GM12878 (cell line): ENCODE data around the gene SLC31A2. TPM values are rescaled to one million over a fixed set of nuclear protein-coding genes. Genes with fewer than 3 reads are reported as not detected.

Experiments used
- ATAC-seq: fragments of 200-7000 bp; cut with Tn5 transposase; 3 replicates; pipeline ENCODE4 v1.9.1; 2020; ENCODE audit warnings: mild to moderate bottlenecking, moderate library complexity
- Bru-seq: library from RNA; stranded (reverse); fragments of 400-500 nt; gene quantifications from one replicate; lab custom pipeline; 2021; lab: Mats Ljungman, UMichigan
- BruChase-seq, 2 experiments: library from RNA; stranded (reverse); fragments of 400-500 nt; gene quantifications; one replicate each; lab custom pipeline; 2021; lab: Mats Ljungman, UMichigan
- BruUV-seq: library from RNA; stranded (reverse); fragments of 400-500 nt; replicated peaks from 2 replicates; lab custom pipeline; 2021; lab: Mats Ljungman, UMichigan
- CTCF ChIA-PET: fragments of 300-600 bp; sonication (Branson Sonifier 250); formaldehyde crosslinking; extraction: SDS; loops from one replicate; lab custom pipeline; 2021; ENCODE audit warnings: inconsistent platforms; lab: Yijun Ruan, JAX
- POLR2A ChIA-PET: fragments of 350-600 bp; formaldehyde crosslinking; extraction: SDS; loops from one replicate; lab custom pipeline; 2021; ENCODE audit warnings: inconsistent platforms; lab: Charles Lee
- RAD21 ChIA-PET: fragments of 300-600 bp; sonication (Branson Sonifier 250); formaldehyde crosslinking; loops from one replicate; lab custom pipeline; 2023; ENCODE audit warnings: antibody characterized with exemption; ENCODE audit not compliant: unreplicated experiment; lab: Charles Lee
- SMC1A ChIA-PET: fragments of 300-600 bp; sonication (Branson Sonifier 250); formaldehyde crosslinking; loops from one replicate; lab custom pipeline; 2023; ENCODE audit not compliant: unreplicated experiment, uncharacterized antibody; lab: Charles Lee
- DNase-seq: peaks from one replicate; pipeline ENCODE4 v3.0.0-alpha.2; 2011; ENCODE audit warnings: low read depth, low spot score
- FAIRE-seq: peaks from 3 replicates; lab custom pipeline; 2011; peaks lifted over from hg19 to GRCh38; lab: Jason Lieb, UNC
- H2AFZ ChIP-seq: 2 replicates; pipeline ENCODE4 v1.6.0; 2011; ENCODE audit warnings: low read depth, low read length, control low read depth; ENCODE audit not compliant: control insufficient read depth
- H3K27ac ChIP-seq: 2 replicates; pipeline ENCODE4 v1.5.1; 2011; ENCODE audit warnings: control low read depth; ENCODE audit not compliant: control insufficient read depth, insufficient read depth
- H3K27me3 ChIP-seq, 2 experiments: replicated peaks in 1 of 2; 2 replicates each; pipeline versions ENCODE4 v1.6.0 to v1.6.1; 2011; ENCODE audit warnings: low read length in 1 of 2; ENCODE audit not compliant: control insufficient read depth in 2 of 2, insufficient read depth in 2 of 2
- H3K36me3 ChIP-seq, 2 experiments: 2 replicates each; pipeline ENCODE4 v1.5.1; 2011; ENCODE audit warnings: low read length in 1 of 2; ENCODE audit not compliant: control insufficient read depth in 2 of 2, insufficient read depth in 2 of 2
- H3K4me1 ChIP-seq: 2 replicates; pipeline ENCODE4 v1.6.1; 2011; ENCODE audit warnings: mild to moderate bottlenecking, low read length, moderate library complexity, mixed read lengths; ENCODE audit not compliant: control insufficient read depth, insufficient read depth
- H3K4me2 ChIP-seq: 2 replicates; pipeline ENCODE4 v1.6.0; 2011; ENCODE audit warnings: control low read depth; ENCODE audit not compliant: control insufficient read depth, insufficient read depth
- H3K4me3 ChIP-seq: fragments of 200-600 bp; sonication (generic); 2 replicates; pipeline ENCODE4 v1.5.1; 2016
- H3K79me2 ChIP-seq: 2 replicates; pipeline ENCODE4 v1.6.0; 2011; ENCODE audit warnings: low read length; ENCODE audit not compliant: control insufficient read depth, insufficient read depth
- H3K9ac ChIP-seq: 2 replicates; pipeline ENCODE4 v1.8.0; 2011; ENCODE audit warnings: low read length, control low read depth, mixed read lengths; ENCODE audit not compliant: control insufficient read depth, insufficient read depth
- H3K9me3 ChIP-seq: replicated peaks from 3 replicates; pipeline ENCODE4 v1.5.1; 2011; ENCODE audit warnings: mild to moderate bottlenecking, low read length; ENCODE audit not compliant: control insufficient read depth, insufficient read depth
- H4K20me1 ChIP-seq: 2 replicates; pipeline ENCODE4 v1.6.0; 2011; ENCODE audit not compliant: control insufficient read depth, insufficient read depth
- BCL11A ChIP-seq: IDR thresholded peaks from 2 replicates; pipeline ENCODE4 v1.6.1; 2011; ENCODE audit warnings: low read depth, low read length
- BHLHE40 ChIP-seq, 2 experiments: fragments of 450-650 bp in 1 of 2; IDR thresholded peaks; 2 replicates each; pipeline ENCODE4 v1.6.1; 2011 to 2017; ENCODE audit warnings: low read depth in 2 of 2, borderline replicate concordance in 1 of 2, improper control_type of control experiment in 1 of 2, low read length in 1 of 2, mild to moderate bottlenecking in 1 of 2
- E2F8 ChIP-seq: fragments of 450-650 bp; IDR thresholded peaks from 2 replicates; pipeline ENCODE4 v1.6.1; 2018; ENCODE audit warnings: mild to moderate bottlenecking, low read depth, moderate library complexity; ENCODE audit not compliant: partially characterized antibody
- MEF2A ChIP-seq: IDR thresholded peaks from 2 replicates; pipeline ENCODE4 v1.6.1; 2011; ENCODE audit warnings: low read depth, mild to moderate bottlenecking, low read length, moderate library complexity; ENCODE audit not compliant: insufficient read depth
- RCOR1 ChIP-seq: conservative IDR thresholded peaks from 2 replicates; pipeline ENCODE4 v1.6.1; 2012; ENCODE audit warnings: low read depth, low read length, improper control_type of control experiment
- YBX1 ChIP-seq: fragments of 450-650 bp; IDR thresholded peaks from 2 replicates; pipeline ENCODE4 v1.6.1; 2016; ENCODE audit warnings: antibody characterized with exemption
- ZNF622 ChIP-seq: fragments of 450-650 bp; IDR thresholded peaks from 2 replicates; pipeline ENCODE4 v1.6.1; 2017; ENCODE audit warnings: mild to moderate bottlenecking, inconsistent platforms
- WGBS: methylation state at CpG from one replicate; pipeline ENCODE4 v1.1.6; 2016; ENCODE audit warnings: low lambda C conversion rate; ENCODE audit not compliant: insufficient replicate concordance, insufficient coverage; ENCODE audit errors: missing lambda C conversion rate; 5-methylcytosine and 5-hydroxymethylcytosine counted together
- in situ Hi-C: fragments of 300-500 bp; cut with MboI; formaldehyde crosslinking; loops from 9 replicates; pipeline ENCODE4 v1.14.3; 2018; ENCODE audit warnings: mixed read lengths
- intact Hi-C: fragments of 100-400 bp; cut with micrococcal nuclease; formaldehyde crosslinking; loops from one replicate; pipeline ENCODE4 v1.14.2; 2022; ENCODE audit not compliant: unreplicated experiment
- long read RNA-seq, 2 experiments: library from polyadenylated mRNA; unstranded; transcript quantifications; one replicate each; pipeline ENCODE4 v2.0.0, GENCODE V29; 2019 to 2020
- polyA minus RNA-seq, 3 experiments: library from RNA; depleted of rRNA, polyadenylated mRNA; stranded (reverse); fragments of >200 nt; gene quantifications; 2 replicates each; pipeline ENCODE4 v1.2.3, GENCODE V29; 2011
- polyA plus RNA-seq, 11 experiments: library from polyadenylated mRNA; depleted of rRNA in 4 of 11; unstranded in 6 of 11; stranded (reverse) in 5 of 11; fragments of >200 nt; fragmentation: Nextera tagmentation in 4 of 11; fragmentation: Illumina TruSeq in 1 of 11; extraction: Ambion mirVana in 4 of 11; extraction: Trizol in 1 of 11; gene quantifications; 1 replicate in 1 of 11; 2 replicates in 10 of 11; pipeline versions ENCODE4 v1.2.1 to v1.2.3, GENCODE V29; 2011 to 2016; ENCODE audit warnings: inconsistent platforms in 2 of 11, missing spikeins in 2 of 11, low read depth in 1 of 11
- total RNA-seq, 4 experiments: library from RNA; depleted of rRNA in 3 of 4; stranded (reverse); fragments of >200 nt in 3 of 4; fragmentation: Illumina TruSeq in 1 of 4; extraction: Trizol in 1 of 4; gene quantifications; 2 replicates each; pipeline versions ENCODE4 v1.2.1 to v1.2.3, GENCODE V29; 2013 to 2021
- TF ChIP-seq, protein P1 (sequence below), 3 experiments: IDR thresholded peaks in 2 of 3; conservative IDR thresholded peaks in 1 of 3; 2 replicates each; pipeline ENCODE4 v1.5.1; 2011; ENCODE audit warnings: low read depth in 3 of 3, low read length in 3 of 3, mild to moderate bottlenecking in 3 of 3, control low read depth in 2 of 3, moderate library complexity in 2 of 3, inconsistent platforms in 1 of 3, mixed read lengths in 1 of 3; ENCODE audit not compliant: control insufficient read depth in 2 of 3, insufficient read depth in 1 of 3; ENCODE audit errors: extremely low read depth in 1 of 3
- TF ChIP-seq, protein P2 (sequence below): fragments of 450-650 bp; IDR thresholded peaks from 2 replicates; pipeline ENCODE4 v1.6.1; 2016; ENCODE audit warnings: mild to moderate bottlenecking

The SLC31A2 gene, protein sequence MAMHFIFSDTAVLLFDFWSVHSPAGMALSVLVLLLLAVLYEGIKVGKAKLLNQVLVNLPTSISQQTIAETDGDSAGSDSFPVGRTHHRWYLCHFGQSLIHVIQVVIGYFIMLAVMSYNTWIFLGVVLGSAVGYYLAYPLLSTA
- total RNA-seq (2013; cell fraction: nucleolus; rRNA removed), result 0.71 and 1.2 TPM in 2 replicates
- total RNA-seq (2014; rRNA removed), result 0.40 and 1.2 TPM in 2 replicates
- 0.64 and 0.89 TPM in 2 replicates for total RNA-seq (2014; rRNA removed; fragmentation: Illumina TruSeq; extraction: Trizol)
- 0.74 and 0.97 TPM in 2 replicates for total RNA-seq (2021)
- not detected for polyA plus RNA-seq (2011; ENCODE audit: low read depth)
- 0.86 and 1.1 TPM in 2 replicates for polyA plus RNA-seq (2011; rRNA removed)
- polyA plus RNA-seq (2011; cell fraction: cytosol; rRNA removed), result 1.4 and 1.8 TPM in 2 replicates
- 0.82 and 1.2 TPM in 2 replicates for polyA plus RNA-seq (2011; cell fraction: nucleus; rRNA removed)
- polyA plus RNA-seq (2012), result 0.47 and 0.60 TPM in 2 replicates
- 1.1 and 1.3 TPM in 2 replicates for polyA plus RNA-seq (2014; fragmentation: Illumina TruSeq; extraction: Trizol)
- 1 to 10 TPM in 1 of 2 experiments, under 1 TPM in 1; 0.09 to 1.0 TPM for polyA plus RNA-seq (2014; fragmentation: Nextera tagmentation; extraction: Ambion mirVana)
- polyA plus RNA-seq (2014; rRNA removed), result 0.60 and 0.64 TPM in 2 replicates
- polyA plus RNA-seq (2016; fragmentation: Nextera tagmentation; extraction: Ambion mirVana), result 1 to 10 TPM in 1 of 2 experiments, under 1 TPM in 1; 0.79 to 1.9 TPM
- polyA minus RNA-seq (2011; rRNA and poly(A)+ RNA removed), result 1.1 and 1.8 TPM in 2 replicates
- polyA minus RNA-seq (2011; cell fraction: cytosol; rRNA and poly(A)+ RNA removed), result not detected in 2 replicates
- 0.86 and 1.2 TPM in 2 replicates for polyA minus RNA-seq (2011; cell fraction: nucleus; rRNA and poly(A)+ RNA removed)
- percentile 40 among the genes with signal in this experiment for Bru-seq, nascent RNA
- BruChase-seq, experiment 1, labeled RNA remaining after a 6-hour chase, result percentile 30 among the genes with signal in this experiment
- BruChase-seq, experiment 2, labeled RNA remaining after a 2-hour chase, result percentile 35 among the genes with signal in this experiment
- long read RNA-seq, experiment 1, partial matches to known transcripts, result 0 of 1 reads
- long read RNA-seq, experiment 1, other reads (novel, unspliced or antisense), result 0 of 1 reads
- long read RNA-seq, experiment 2, partial matches to known transcripts, result 0 of 4 reads
- long read RNA-seq, experiment 2, other reads (novel, unspliced or antisense), result 1 of 4 reads

- BruUV-seq, result no TSS peak
- RAD21 ChIA-PET, result interaction anchor here (1.4 kb wide), 2 partner anchors 29 to 30 kb away, joined by 3 to 4 read pairs; no protein-coding TSS in a partner anchor
- CTCF ChIA-PET, result interaction anchor here (0.9 to 3.6 kb wide), 6 partner anchors 9 to 507 kb away, joined by 3 to 16 read pairs (median 4); partner anchors contain the start of genes CDC26 and PRPF4
- Histone ChIP-seq H3K27ac (no peak within 1 kb of the TSS), H3K9ac (peak within 1 kb of the TSS; percentile 61; the same call in 1 of the 2 replicates), H4K20me1 (no peaks in the 10 kb centered on the region; the same call in 1 of the 2 replicates), H2AFZ (peak within 1 kb of the TSS; percentile 89), H3K79me2 (no peaks in the 10 kb centered on the region), H3K4me1 (no peaks in the 10 kb centered on the region), H3K9me3 (no peaks in the 10 kb centered on the region), H3K36me3 (no peaks in the 10 kb centered on the region), H3K4me3 (peak within 1 kb of the TSS; percentile 67), H3K4me2 (peak within 1 kb of the TSS; percentile 97), H3K27me3 (no peaks in the 10 kb centered on the region)
- intact Hi-C loops (no loop called here), in situ Hi-C loops (no loop called here)
- FAIRE-seq (peak; percentile 77), DNase-seq (peak; percentile 7), ATAC-seq (peak; percentile 98)
- POLR2A ChIA-PET, result interaction anchor here (0.5 to 1.7 kb wide), 3 partner anchors 70 to 614 kb away, joined by 3 to 6 read pairs (median 5); partner anchors contain the start of genes FKBP15 and SLC31A1
- WGBS, result 7% methylated on average over 70 of the region's 87 CpGs
- SMC1A ChIA-PET, result interaction anchor here (1.0 to 2.3 kb wide), 3 partner anchors 69 to 507 kb away, joined by 3 to 8 read pairs (median 4); no protein-coding TSS in a partner anchor
- TF ChIP-seq E2F8 (no peak), YBX1 (no peak), ZNF622 (no peak), BHLHE40 (IDR thresholded peaks at IDR 0.05; ENCODE audit: borderline replicate concordance in 1 of 2, low read depth in 2 of 2, low read length in 1 of 2) (peak in 1 of 2 experiments; percentile 43; a peak in 2 of 4 replicates), RCOR1 (no peak), MEF2A (0 out of 2 replicates have a peak, but pooled peaks have one; percentile 16), BCL11A (no peak)
- TF ChIP-seq, protein P1, sequence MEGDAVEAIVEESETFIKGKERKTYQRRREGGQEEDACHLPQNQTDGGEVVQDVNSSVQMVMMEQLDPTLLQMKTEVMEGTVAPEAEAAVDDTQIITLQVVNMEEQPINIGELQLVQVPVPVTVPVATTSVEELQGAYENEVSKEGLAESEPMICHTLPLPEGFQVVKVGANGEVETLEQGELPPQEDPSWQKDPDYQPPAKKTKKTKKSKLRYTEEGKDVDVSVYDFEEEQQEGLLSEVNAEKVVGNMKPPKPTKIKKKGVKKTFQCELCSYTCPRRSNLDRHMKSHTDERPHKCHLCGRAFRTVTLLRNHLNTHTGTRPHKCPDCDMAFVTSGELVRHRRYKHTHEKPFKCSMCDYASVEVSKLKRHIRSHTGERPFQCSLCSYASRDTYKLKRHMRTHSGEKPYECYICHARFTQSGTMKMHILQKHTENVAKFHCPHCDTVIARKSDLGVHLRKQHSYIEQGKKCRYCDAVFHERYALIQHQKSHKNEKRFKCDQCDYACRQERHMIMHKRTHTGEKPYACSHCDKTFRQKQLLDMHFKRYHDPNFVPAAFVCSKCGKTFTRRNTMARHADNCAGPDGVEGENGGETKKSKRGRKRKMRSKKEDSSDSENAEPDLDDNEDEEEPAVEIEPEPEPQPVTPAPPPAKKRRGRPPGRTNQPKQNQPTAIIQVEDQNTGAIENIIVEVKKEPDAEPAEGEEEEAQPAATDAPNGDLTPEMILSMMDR (IDR thresholded peaks at IDR 0.05 in 2 of 3, conservative IDR thresholded peaks at IDR 0.05 in 1 of 3; ENCODE audit: control insufficient read depth in 2 of 3, extremely low read depth in 1 of 3, insufficient read depth in 1 of 3, low read depth in 3 of 3, low read length in 3 of 3), result peak; percentile 32 to 49 (median 35); a peak in 4 of 6 replicates
- TF ChIP-seq, protein P2, sequence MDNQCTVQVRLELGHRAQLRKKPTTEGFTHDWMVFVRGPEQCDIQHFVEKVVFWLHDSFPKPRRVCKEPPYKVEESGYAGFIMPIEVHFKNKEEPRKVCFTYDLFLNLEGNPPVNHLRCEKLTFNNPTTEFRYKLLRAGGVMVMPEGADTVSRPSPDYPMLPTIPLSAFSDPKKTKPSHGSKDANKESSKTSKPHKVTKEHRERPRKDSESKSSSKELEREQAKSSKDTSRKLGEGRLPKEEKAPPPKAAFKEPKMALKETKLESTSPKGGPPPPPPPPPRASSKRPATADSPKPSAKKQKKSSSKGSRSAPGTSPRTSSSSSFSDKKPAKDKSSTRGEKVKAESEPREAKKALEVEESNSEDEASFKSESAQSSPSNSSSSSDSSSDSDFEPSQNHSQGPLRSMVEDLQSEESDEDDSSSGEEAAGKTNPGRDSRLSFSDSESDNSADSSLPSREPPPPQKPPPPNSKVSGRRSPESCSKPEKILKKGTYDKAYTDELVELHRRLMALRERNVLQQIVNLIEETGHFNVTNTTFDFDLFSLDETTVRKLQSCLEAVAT, result no peak
Observed at GRCh38 chr9:113150670-113151611, at the start of gene SLC31A2. Gene SLC31A2 (plus strand): TSS chr9:113151007. CDS start chr9:113151075, 68 bp downstream.
